HG02571 (cell line): ENCODE measurements around the gene PTPRA.
"Not testable (repeated sequence)": the region's sequence is repeated elsewhere in the genome, so short reads cannot be mapped to it uniquely, and the experiment has no call there.

Experiments
- ATAC-seq: cut with Tn5 transposase; IDR thresholded peaks from one replicate; pipeline ENCODE4 v1.9.1; 2021; ENCODE audit warnings: mild to moderate bottlenecking, moderate library complexity; ENCODE audit not compliant: unreplicated experiment

The PTPRA gene

GRCh38 chr20:2888224-2888955 lies 15.1 kb downstream of the PTPRA start:
- no peak for ATAC-seq

GRCh38 chr20:2889209-2889608 lies 15.9 kb downstream of the PTPRA start:
- no peak for ATAC-seq

- ATAC-seq: no peak
Measured at GRCh38 chr20:2889797-2890196, 16.5 kb downstream of the PTPRA start.

- no peak for ATAC-seq
Measured at GRCh38 chr20:2890742-2891141, 17.5 kb downstream of the PTPRA start.

GRCh38 chr20:2891343-2891742 lies 18.1 kb downstream of the PTPRA start:
- no peak for ATAC-seq

- ATAC-seq: no peak
Measured at GRCh38 chr20:2892376-2892775, 19.1 kb downstream of the PTPRA start.

- no peak for ATAC-seq
Measured at GRCh38 chr20:2894221-2894620, 20.9 kb downstream of the PTPRA start.

- ATAC-seq: not testable (repeated sequence)
Measured at GRCh38 chr20:2895154-2895553, 21.9 kb downstream of the PTPRA start.

- ATAC-seq: no peak
Measured at GRCh38 chr20:2899243-2899642, 26.0 kb downstream of the PTPRA start.

- no peak for ATAC-seq
Measured at GRCh38 chr20:2900845-2901592, 27.7 kb downstream of the PTPRA start.

- no peak for ATAC-seq
Measured at GRCh38 chr20:2902291-2902690, 29.0 kb downstream of the PTPRA start.

GRCh38 chr20:2902818-2903217 lies 29.5 kb downstream of the PTPRA start:
- no peak for ATAC-seq

- ATAC-seq: no peak
Measured at GRCh38 chr20:2903686-2904085, 30.4 kb downstream of the PTPRA start.

GRCh38 chr20:2907519-2907918 lies 34.2 kb downstream of the PTPRA start:
- no peak for ATAC-seq

GRCh38 chr20:2909953-2910352 lies 36.7 kb downstream of the PTPRA start:
- ATAC-seq: no peak

- ATAC-seq: no peak
Measured at GRCh38 chr20:2911200-2911599, 37.9 kb downstream of the PTPRA start.

GRCh38 chr20:2914160-2914559 lies 40.9 kb downstream of the PTPRA start:
- ATAC-seq: no peak

- no peak for ATAC-seq
Measured at GRCh38 chr20:2917266-2917665, 44.0 kb downstream of the PTPRA start.

GRCh38 chr20:2918096-2919049 lies 45.1 kb downstream of the PTPRA start:
- no peak for ATAC-seq

- ATAC-seq: no peak
Measured at GRCh38 chr20:2919518-2920245, 46.4 kb downstream of the PTPRA start.

GRCh38 chr20:2920473-2920872 lies 47.2 kb downstream of the PTPRA start:
- no peak for ATAC-seq
